Psoas muscle (tissue), 8 donors: Measurements from ENCODE around the gene JOSD1. TPM values are rescaled to one million over a fixed set of nuclear protein-coding genes. Genes with fewer than 3 reads are reported as not detected.

Experiments used
- ATAC-seq, 4 donors: fragments of 200-7000 bp; cut with Tn5 transposase; one replicate each; pipeline ENCODE4 v1.9.1; 2020; ENCODE audit warnings: moderate library complexity in 3 of 4, mild to moderate bottlenecking in 2 of 4
- DNase-seq, 2 donors: peaks; one replicate each; pipeline ENCODE4 v3.0.0-alpha.2; 2020
- H3K27ac ChIP-seq: fragments of 200-600 bp; one replicate; pipeline ENCODE4 v1.8.0; 2022
- H3K27me3 ChIP-seq, 3 donors: fragments of 200-600 bp in 1 of 3; one replicate each; pipeline versions ENCODE4 v1.6.1 to v1.8.0; 2013 to 2022; ENCODE audit warnings: low read length in 2 of 3, mild to moderate bottlenecking in 2 of 3, moderate library complexity in 1 of 3; ENCODE audit not compliant: insufficient read depth in 3 of 3
- H3K36me3 ChIP-seq, 2 donors: fragments of 200-600 bp in 1 of 2; one replicate each; pipeline versions ENCODE4 v1.6.1 to v1.8.0; 2013 to 2022; ENCODE audit warnings: low read depth in 1 of 2, mild to moderate bottlenecking in 1 of 2, moderate library complexity in 1 of 2; ENCODE audit not compliant: insufficient read depth in 1 of 2
- H3K4me1 ChIP-seq: fragments of 200-600 bp; one replicate; pipeline ENCODE4 v1.8.0; 2022
- H3K4me3 ChIP-seq: fragments of 200-600 bp; one replicate; pipeline ENCODE4 v1.8.0; 2022; ENCODE audit warnings: mild to moderate bottlenecking
- H3K9me3 ChIP-seq: fragments of 200-600 bp; one replicate; pipeline ENCODE4 v1.8.0; 2022
- WGBS, 3 donors: extraction: QIAGEN DNeasy Blood & Tissue Kit; methylation state at CpG; one replicate each; pipeline versions ENCODE4 v1.1.6 to v1.1.7; 2013; 5-methylcytosine and 5-hydroxymethylcytosine counted together
- intact Hi-C, 2 donors: fragments of 100-400 bp; cut with DNase I; formaldehyde crosslinking; loops; one replicate each; pipeline versions ENCODE4 v1.11.0 to v1.14.2; 2022
- polyA plus RNA-seq, 3 donors: library from polyadenylated mRNA; stranded (reverse); fragments of 200-250 nt; gene quantifications; one replicate each; pipeline ENCODE4 v1.2.3, GENCODE V29; 2013
- total RNA-seq, 4 donors: library from RNA; stranded (reverse); fragmentation: NEBNext Ultra II Directional in 2 of 4; extraction: Animal tissue kit (Norgen Biotek cat#: 25700) in 2 of 4; gene quantifications; one replicate each; pipeline versions ENCODE4 v1.2.1 to v1.2.4, GENCODE V29; 2021 to 2023
- TF ChIP-seq, protein P1 (sequence below): fragments of 200-600 bp; IDR thresholded peaks from one replicate; pipeline ENCODE4 v1.8.0; 2022; ENCODE audit warnings: antibody characterized with exemption
- donor health status: healthy with polysubstance abuse.
- donor health status: DM: no; HTN: no; CAD: no; lungs with moderate emphysema.
- donor health status: Bipolar disorder and iron deficiency.
- donor health status: healthy.
- donor health status: DM: yes; HTN: yes; CAD: no.
- donor health status: DM: no; HTN: no; CAD: no.
- donor health status: DM: no; HTN: no; CAD: no.
- donor health status: DM: yes; HTN: yes; CAD: no.

The JOSD1 gene
- total and polyA plus RNA-seq, 7 donors = 14.3 to 58.5 (median 24.4) TPM

DNA sequence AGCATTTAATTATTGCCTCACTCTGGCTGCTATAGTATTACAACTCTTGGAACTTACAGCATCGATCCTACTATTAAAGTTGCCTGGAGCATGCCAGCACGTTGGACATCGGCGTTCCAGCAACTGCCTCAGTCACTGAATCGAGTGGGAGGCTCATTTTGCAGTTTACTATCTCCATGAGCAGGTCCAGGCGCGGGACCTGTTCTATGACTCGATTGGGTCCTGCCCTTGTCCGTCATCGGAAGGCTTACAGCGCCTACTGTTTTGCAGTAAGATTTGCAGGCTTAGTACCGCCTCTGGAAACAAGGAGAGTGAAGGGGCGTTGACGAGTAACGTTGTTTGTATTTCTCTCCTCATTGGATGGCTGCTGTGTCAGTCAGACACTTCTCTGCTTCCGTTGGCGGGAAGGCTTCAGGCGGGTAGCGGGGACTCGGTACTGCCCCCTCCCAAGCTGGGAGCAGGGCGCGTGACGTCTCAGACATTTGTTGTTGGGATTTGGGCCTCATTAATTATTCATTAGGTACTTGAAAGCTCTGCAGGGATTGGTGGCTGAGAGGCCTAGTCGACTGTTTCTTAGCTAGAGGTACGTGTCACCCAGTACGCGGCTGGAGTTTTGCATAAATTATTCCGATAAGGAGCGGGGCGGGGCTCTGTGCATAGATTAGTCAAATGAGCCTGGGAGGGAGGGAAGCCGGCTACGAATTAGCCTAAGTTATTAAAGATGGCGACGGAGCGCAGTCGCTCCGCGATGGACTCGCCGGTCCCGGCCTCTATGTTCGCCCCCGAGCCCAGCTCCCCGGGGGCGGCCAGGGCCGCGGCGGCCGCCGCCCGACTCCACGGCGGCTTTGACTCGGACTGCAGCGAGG, 4.7 kb upstream of the JOSD1 start, which contains the start of gene GTPBP1:
TSS of gene GTPBP1 (plus strand) at position 710 of the 866 bp plus-strand sequence. CDS start at position 722, 12 bp downstream.
- Histone ChIP-seq H3K36me3 (peaks cover 0 to 15% of the 10 kb centered on the region in 2 donors), H3K4me1 (peaks cover 38% of the 10 kb centered on the region), H3K27me3 (no peaks in the 10 kb centered on the region), H3K4me3 (peak within 1 kb of the TSS; percentile 98), H3K9me3 (no peaks in the 10 kb centered on the region), H3K27ac (peak within 1 kb of the TSS; percentile 98)
- ATAC-seq (peak; percentile 86 to 88 (median 87)), DNase-seq (peak; percentile 97 to 99)
- intact Hi-C loops = no loop called here
- TF ChIP-seq, protein P1, sequence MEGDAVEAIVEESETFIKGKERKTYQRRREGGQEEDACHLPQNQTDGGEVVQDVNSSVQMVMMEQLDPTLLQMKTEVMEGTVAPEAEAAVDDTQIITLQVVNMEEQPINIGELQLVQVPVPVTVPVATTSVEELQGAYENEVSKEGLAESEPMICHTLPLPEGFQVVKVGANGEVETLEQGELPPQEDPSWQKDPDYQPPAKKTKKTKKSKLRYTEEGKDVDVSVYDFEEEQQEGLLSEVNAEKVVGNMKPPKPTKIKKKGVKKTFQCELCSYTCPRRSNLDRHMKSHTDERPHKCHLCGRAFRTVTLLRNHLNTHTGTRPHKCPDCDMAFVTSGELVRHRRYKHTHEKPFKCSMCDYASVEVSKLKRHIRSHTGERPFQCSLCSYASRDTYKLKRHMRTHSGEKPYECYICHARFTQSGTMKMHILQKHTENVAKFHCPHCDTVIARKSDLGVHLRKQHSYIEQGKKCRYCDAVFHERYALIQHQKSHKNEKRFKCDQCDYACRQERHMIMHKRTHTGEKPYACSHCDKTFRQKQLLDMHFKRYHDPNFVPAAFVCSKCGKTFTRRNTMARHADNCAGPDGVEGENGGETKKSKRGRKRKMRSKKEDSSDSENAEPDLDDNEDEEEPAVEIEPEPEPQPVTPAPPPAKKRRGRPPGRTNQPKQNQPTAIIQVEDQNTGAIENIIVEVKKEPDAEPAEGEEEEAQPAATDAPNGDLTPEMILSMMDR = no peak
- WGBS, 3 donors = 0% methylated on average over 49 to 55 of the region's 55 CpGs

DNA sequence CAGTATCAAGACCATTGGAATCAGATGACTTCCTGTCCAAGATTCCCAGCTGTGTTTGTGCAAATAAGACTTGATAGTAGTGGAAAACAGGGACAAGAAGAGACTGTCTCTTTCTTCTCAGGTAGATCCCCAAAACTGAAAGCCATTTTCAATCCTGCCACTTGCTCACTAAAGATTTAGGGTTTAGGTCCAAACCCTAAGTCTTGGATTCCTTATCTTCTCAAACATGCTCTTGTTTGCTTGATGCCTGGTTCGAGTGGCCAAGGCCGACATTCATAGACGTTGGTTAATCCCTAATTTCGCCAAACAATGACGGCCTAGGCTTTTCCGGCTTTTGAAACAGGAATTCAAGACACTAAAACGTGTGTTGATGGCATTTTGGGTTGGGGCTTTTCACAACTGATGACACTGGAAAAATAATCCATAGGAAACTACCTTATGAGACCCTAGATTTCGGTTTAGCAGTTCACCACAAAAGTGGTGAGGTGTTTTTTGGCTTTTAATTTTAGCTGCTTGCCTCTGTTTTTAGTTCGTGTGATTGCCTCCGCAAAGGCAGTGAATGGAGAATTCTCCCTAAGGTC, 4.0 kb upstream of the JOSD1 start:
- Histone ChIP-seq H3K4me3 (peak overlapping the region; percentile 55), H3K9me3 (no peaks in the 10 kb centered on the region), H3K4me1 (peaks cover 37% of the 10 kb centered on the region), H3K27ac (peak overlapping the region; percentile 89), H3K36me3 (peaks cover 0 to 8% of the 10 kb centered on the region in 2 donors), H3K27me3 (no peaks in the 10 kb centered on the region)
- intact Hi-C loops = no loop called here
- 8 to 10% (median 10%) methylated on average over 10 of the region's 10 CpGs for WGBS, 3 donors
- ATAC-seq (no peak), DNase-seq (no peak)
- TF ChIP-seq, protein P1 = no peak

DNA sequence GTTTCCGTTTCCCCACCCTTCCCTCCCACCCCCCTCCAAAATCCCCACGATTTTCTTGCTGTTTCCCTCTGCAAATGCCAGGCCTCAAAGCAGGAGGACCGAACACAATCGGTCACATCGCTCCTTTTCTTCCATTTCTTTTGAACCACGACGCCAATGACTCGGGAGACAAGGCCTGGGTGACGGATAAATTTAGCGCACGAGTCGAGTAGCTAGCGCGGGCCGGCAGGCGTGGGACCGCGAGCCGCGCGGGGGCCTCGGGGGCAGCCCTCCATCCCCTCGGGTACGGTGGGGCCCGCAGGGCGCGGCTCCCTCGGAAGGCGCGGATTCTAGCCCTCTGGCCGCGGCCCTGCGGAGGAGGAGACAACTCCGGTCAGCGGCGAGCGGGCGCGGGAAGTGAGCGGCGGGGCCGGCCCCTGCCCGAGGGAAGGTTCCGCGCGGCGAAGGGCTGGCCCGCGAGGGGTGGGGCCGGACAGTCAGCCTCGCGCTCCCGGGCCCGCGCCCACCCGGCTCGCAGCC, 414 bp downstream of the JOSD1 start:
- intact Hi-C loops = no loop called here
- peaks cover 4 to 24% of the 10 kb centered on the region in 2 donors for H3K36me3 ChIP-seq

DNA sequence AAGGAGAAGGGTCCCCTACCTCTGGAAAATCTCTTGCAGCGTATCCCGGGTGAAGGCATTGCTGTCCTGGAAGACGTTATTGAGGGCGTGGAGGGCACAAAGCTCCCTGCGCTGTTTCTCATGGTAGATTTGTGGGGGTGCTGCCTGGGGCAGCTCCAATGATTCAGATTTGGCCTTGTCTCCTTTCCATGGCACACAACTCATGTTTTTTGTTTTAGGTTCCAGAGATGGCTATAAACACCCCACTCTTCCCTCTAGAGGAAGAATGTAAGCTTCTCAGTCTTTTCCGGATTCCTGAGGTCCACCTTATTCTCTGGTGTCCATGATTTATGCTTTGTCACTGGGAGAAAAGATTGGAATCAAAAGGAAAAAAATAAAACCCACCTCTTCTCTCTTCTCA, 959 bp downstream of the JOSD1 start:
- Histone ChIP-seq H3K36me3 (peaks cover 4 to 24% of the 10 kb centered on the region in 2 donors), H3K27me3 (no peaks in the 10 kb centered on the region), H3K4me3 (peak overlapping the region; percentile 94), H3K27ac (peak overlapping the region; percentile 98), H3K4me1 (peaks cover 49% of the 10 kb centered on the region), H3K9me3 (no peaks in the 10 kb centered on the region)
- 23 to 27% (median 24%) methylated on average over 6 of the region's 6 CpGs for WGBS, 3 donors
- TF ChIP-seq, protein P1 = no peak
- no peak for DNase-seq
- no peak for ATAC-seq
- intact Hi-C loops = no loop called here

More for the DNA sequence above, 414 bp downstream of the JOSD1 start:
- ATAC-seq = peak; percentile 6 to 28 (median 14)
- H3K9me3 ChIP-seq = no peaks in the 10 kb centered on the region
- TF ChIP-seq, protein P1 = no peak
- peak overlapping the region; percentile 94 for H3K4me3 ChIP-seq
- peak; percentile 79 to 81 for DNase-seq
- no peaks in the 10 kb centered on the region for H3K27me3 ChIP-seq
- H3K27ac ChIP-seq = peak overlapping the region; percentile 98
- 0 to 1% (median 0%) methylated on average over 24 to 57 of the region's 57 CpGs for WGBS, 3 donors
- peaks cover 52% of the 10 kb centered on the region for H3K4me1 ChIP-seq
